K562 (cell line): Measurements from ENCODE around the gene CCDC136. TPM values are rescaled to one million over a fixed set of nuclear protein-coding genes. Genes with fewer than 3 reads are reported as not detected.

Experiments used
- ATAC-seq: fragments of 200-7000 bp; cut with Tn5 transposase; 3 replicates; pipeline ENCODE4 v1.9.1; 2020; ENCODE audit warnings: moderate library complexity
- BruUV-seq: library from RNA; stranded (reverse); fragments of 400-500 nt; replicated peaks from 2 replicates; lab custom pipeline; 2021; lab: Mats Ljungman, UMichigan
- CTCF ChIA-PET: fragments of 300-600 bp; formaldehyde crosslinking; extraction: SDS; loops from one replicate; lab custom pipeline; 2021; ENCODE audit warnings: low intra/inter-chr PET ratio; lab: Yijun Ruan, JAX
- POLR2A ChIA-PET: fragments of 300-600, 350-650 bp; sonication (Branson Sonifier 250); formaldehyde crosslinking; extraction: SDS; loops from one replicate; lab custom pipeline; 2021; ENCODE audit warnings: antibody characterized with exemption, inconsistent platforms; lab: Yijun Ruan, JAX
- DNase-seq, 4 experiments: peaks; one replicate each; pipeline versions ENCODE4 v3.0.0 to v3.0.0-alpha.2; 2011 to 2018; ENCODE audit warnings: low spot score in 3 of 4, mixed read lengths in 3 of 4; ENCODE audit errors: extremely low read depth in 1 of 4
- FAIRE-seq: peaks from 2 replicates; lab custom pipeline; 2011; peaks lifted over from hg19 to GRCh38; lab: Jason Lieb, UNC
- H2AFZ ChIP-seq: 2 replicates; pipeline ENCODE4 v1.6.0; 2011; ENCODE audit warnings: low read depth, low read length, control low read depth, inconsistent platforms
- H3K27ac ChIP-seq: fragments of 200-600 bp; 3 replicates; pipeline ENCODE4 v1.8.0; 2011; ENCODE audit warnings: low read depth, mild to moderate bottlenecking, control low read depth, inconsistent platforms, low read length, moderate library complexity, mixed read lengths; ENCODE audit errors: extremely low read depth
- H3K27me3 ChIP-seq, 2 experiments: fragments of 300-600 bp in 1 of 2; 2 replicates in 1 of 2; 3 replicates in 1 of 2; pipeline versions ENCODE4 v1.6.0 to v1.8.0; 2011; ENCODE audit warnings: inconsistent platforms in 2 of 2, low read length in 2 of 2, mild to moderate bottlenecking in 1 of 2, mixed read lengths in 1 of 2, moderate library complexity in 1 of 2; ENCODE audit not compliant: control insufficient read depth in 2 of 2, insufficient read depth in 2 of 2
- H3K36me3 ChIP-seq: fragments of 300-600 bp; 3 replicates; pipeline ENCODE4 v1.8.0; 2011; ENCODE audit warnings: mild to moderate bottlenecking, low read length, inconsistent platforms; ENCODE audit not compliant: control insufficient read depth, insufficient read depth
- H3K4me1 ChIP-seq, 2 experiments: fragments of 200-600 bp in 1 of 2; replicated peaks in 1 of 2; 2 replicates in 1 of 2; 3 replicates in 1 of 2; pipeline versions ENCODE4 v1.5.1 to v1.8.0; 2011; ENCODE audit warnings: inconsistent platforms in 2 of 2, low read length in 2 of 2, mild to moderate bottlenecking in 1 of 2, mixed read lengths in 1 of 2, moderate library complexity in 1 of 2; ENCODE audit not compliant: control insufficient read depth in 2 of 2, insufficient read depth in 2 of 2
- H3K4me2 ChIP-seq: 2 replicates; pipeline ENCODE4 v1.6.1; 2011; ENCODE audit warnings: low read length, control low read depth, inconsistent platforms, mixed read lengths; ENCODE audit not compliant: insufficient read depth
- H3K4me3 ChIP-seq: fragments of 200-600 bp; sonication (generic), shearing (Covaris generic); 2 replicates; pipeline ENCODE4 v1.5.1; 2016; ENCODE audit warnings: control low read depth, inconsistent platforms
- H3K79me2 ChIP-seq: fragments of 200-600 bp; 3 replicates; pipeline ENCODE4 v1.8.0; 2011; ENCODE audit warnings: low read length, inconsistent platforms; ENCODE audit not compliant: control insufficient read depth, insufficient read depth
- H3K9ac ChIP-seq, 2 experiments: 2 replicates each; pipeline versions ENCODE4 v1.6.0 to v1.6.1; 2011; ENCODE audit warnings: low read depth in 2 of 2, low read length in 2 of 2, control low read depth in 1 of 2, inconsistent platforms in 1 of 2, mild to moderate bottlenecking in 1 of 2, mixed read lengths in 1 of 2; ENCODE audit not compliant: insufficient read depth in 1 of 2
- H3K9me1 ChIP-seq: one replicate; pipeline ENCODE4 v1.6.0; 2011; ENCODE audit warnings: inconsistent platforms, mild to moderate bottlenecking, low read length, moderate library complexity; ENCODE audit not compliant: control insufficient read depth, insufficient read depth
- H3K9me3 ChIP-seq: replicated peaks from 2 replicates; pipeline ENCODE4 v1.5.1; 2011; ENCODE audit warnings: low read depth, low read length, inconsistent platforms; ENCODE audit not compliant: control insufficient read depth, insufficient read depth
- H4K20me1 ChIP-seq: replicated peaks from 2 replicates; pipeline ENCODE4 v1.6.1; 2011; ENCODE audit warnings: low read length, inconsistent platforms, mixed read lengths; ENCODE audit not compliant: control insufficient read depth, insufficient read depth
- C11orf30 ChIP-seq: fragments of 450-650 bp; IDR thresholded peaks from 2 replicates; pipeline ENCODE4 v1.6.1; 2016; ENCODE audit warnings: low read depth, mild to moderate bottlenecking
- HMG20A ChIP-seq: fragments of 450-650 bp; formaldehyde crosslinking; conservative IDR thresholded peaks from 2 replicates; pipeline ENCODE4 v1.4.0; 2020; ENCODE audit warnings: mild to moderate bottlenecking, mixed read lengths
- RNF2 ChIP-seq: sonication (generic); IDR thresholded peaks from 2 replicates; pipeline ENCODE4 v1.6.1; 2016
- ZBTB1 ChIP-seq: sonication (generic); formaldehyde crosslinking; IDR thresholded peaks from 2 replicates; pipeline ENCODE4 v1.8.1; 2023; ENCODE audit warnings: missing genetic modification reagents, low read depth, mild to moderate bottlenecking, borderline replicate concordance
- ZNF217 ChIP-seq: sonication (generic); formaldehyde crosslinking; IDR thresholded peaks from 2 replicates; pipeline ENCODE4 v1.8.0; 2022; ENCODE audit warnings: mild to moderate bottlenecking, missing genetic modification reagents
- ZNF431 ChIP-seq: sonication (generic); formaldehyde crosslinking; IDR thresholded peaks from 2 replicates; pipeline ENCODE4 v1.8.0; 2022; ENCODE audit warnings: mild to moderate bottlenecking, missing genetic modification reagents
- WGBS: fragments of 100-300 bp; shearing (Covaris generic); methylation state at CpG from one replicate; pipeline ENCODE4 v1.1.6; 2016; ENCODE audit warnings: low coverage, mixed read lengths; ENCODE audit not compliant: insufficient coverage; ENCODE audit errors: missing lambda C conversion rate; 5-methylcytosine and 5-hydroxymethylcytosine counted together
- in situ Hi-C: fragments of 300-500 bp; cut with MboI; formaldehyde crosslinking; loops from 4 replicates; pipeline ENCODE4 v1.15.0; 2018; ENCODE audit warnings: inconsistent platforms, mixed read lengths
- intact Hi-C: fragments of 100-400 bp; cut with micrococcal nuclease; formaldehyde crosslinking; loops from 2 replicates; pipeline ENCODE4 v1.14.2; 2022
- polyA plus RNA-seq, 8 experiments: library from polyadenylated mRNA; depleted of rRNA in 4 of 8; stranded (reverse) in 5 of 8; unstranded in 3 of 8; fragments of >200 nt; fragmentation: Nextera tagmentation in 2 of 8; fragmentation: Illumina TruSeq in 1 of 8; extraction: Ambion mirVana in 2 of 8; extraction: Trizol in 1 of 8; gene quantifications; 2 replicates each; pipeline versions ENCODE4 v1.2.1 to v1.2.3, GENCODE V29; 2011 to 2014; ENCODE audit warnings: inconsistent platforms in 1 of 8, missing spikeins in 1 of 8
- total RNA-seq, 7 experiments: library from RNA; depleted of rRNA in 6 of 7; stranded (reverse); fragments of >200 nt in 6 of 7; fragmentation: Illumina TruSeq in 2 of 7; extraction: Trizol in 2 of 7; gene quantifications; 2 replicates each; pipeline versions ENCODE4 v1.2.1 to v1.2.3, GENCODE V29; 2011 to 2021; ENCODE audit warnings: low replicate concordance in 1 of 7
- TF ChIP-seq, protein P1 (sequence below): fragments of 450-650 bp; IDR thresholded peaks from 2 replicates; pipeline ENCODE4 v1.6.1; 2016; ENCODE audit warnings: mild to moderate bottlenecking
- TF ChIP-seq, protein P2 (sequence below), 2 experiments: fragments of 450-650 bp in 1 of 2; sonication (generic) in 1 of 2; formaldehyde crosslinking in 1 of 2; IDR thresholded peaks in 1 of 2; conservative IDR thresholded peaks in 1 of 2; 2 replicates each; pipeline versions ENCODE4 v1.6.1 to v1.8.1; 2016 to 2023; ENCODE audit warnings: mild to moderate bottlenecking in 2 of 2, moderate library complexity in 2 of 2, inconsistent platforms in 1 of 2, missing genetic modification reagents in 1 of 2

The CCDC136 gene
- total and polyA plus RNA-seq, 9 of the 15 experiments (the other 6 are each of a cell fraction or from before 2014, with no cell fraction given), result 2.4 to 40.8 (median 26.5) TPM

GRCh38 chr7:128843938-128844621, 52.3 kb downstream of the CCDC136 start:
- no peak overlapping the region for H3K4me2 ChIP-seq
- intact Hi-C loops (loop anchor here (2.0 kb wide), 1 partner anchor 37 kb away; no protein-coding TSS in a partner anchor), in situ Hi-C loops (no loop called here)
- no peaks in the 10 kb centered on the region for H3K79me2 ChIP-seq
- no peak overlapping the region for H3K4me3 ChIP-seq
- H3K36me3 ChIP-seq, result peaks cover 100% of the 10 kb centered on the region; the same call in 2 of the 3 replicates
- DNase-seq (no peak), ATAC-seq (no peak), FAIRE-seq (no peak)
- H3K4me1 ChIP-seq, result peaks cover 0 to 42% of the 10 kb centered on the region in 2 experiments; a peak in 2 of 5 replicates
- peaks cover 25% of the 10 kb centered on the region for H4K20me1 ChIP-seq
- ChIA-PET CTCF (no interaction called here), POLR2A (interaction anchor here (0.7 to 4.0 kb wide), 7 partner anchors 11 to 211 kb away, joined by 3 to 31 read pairs (median 3); no protein-coding TSS in a partner anchor)
- WGBS, result 93% methylated on average over 17 of the region's 17 CpGs
- no peak for TF ChIP-seq C11orf30
- TF ChIP-seq, protein P1, sequence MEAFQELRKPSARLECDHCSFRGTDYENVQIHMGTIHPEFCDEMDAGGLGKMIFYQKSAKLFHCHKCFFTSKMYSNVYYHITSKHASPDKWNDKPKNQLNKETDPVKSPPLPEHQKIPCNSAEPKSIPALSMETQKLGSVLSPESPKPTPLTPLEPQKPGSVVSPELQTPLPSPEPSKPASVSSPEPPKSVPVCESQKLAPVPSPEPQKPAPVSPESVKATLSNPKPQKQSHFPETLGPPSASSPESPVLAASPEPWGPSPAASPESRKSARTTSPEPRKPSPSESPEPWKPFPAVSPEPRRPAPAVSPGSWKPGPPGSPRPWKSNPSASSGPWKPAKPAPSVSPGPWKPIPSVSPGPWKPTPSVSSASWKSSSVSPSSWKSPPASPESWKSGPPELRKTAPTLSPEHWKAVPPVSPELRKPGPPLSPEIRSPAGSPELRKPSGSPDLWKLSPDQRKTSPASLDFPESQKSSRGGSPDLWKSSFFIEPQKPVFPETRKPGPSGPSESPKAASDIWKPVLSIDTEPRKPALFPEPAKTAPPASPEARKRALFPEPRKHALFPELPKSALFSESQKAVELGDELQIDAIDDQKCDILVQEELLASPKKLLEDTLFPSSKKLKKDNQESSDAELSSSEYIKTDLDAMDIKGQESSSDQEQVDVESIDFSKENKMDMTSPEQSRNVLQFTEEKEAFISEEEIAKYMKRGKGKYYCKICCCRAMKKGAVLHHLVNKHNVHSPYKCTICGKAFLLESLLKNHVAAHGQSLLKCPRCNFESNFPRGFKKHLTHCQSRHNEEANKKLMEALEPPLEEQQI, result no peak
- TF ChIP-seq RNF2, result no peak
- TF ChIP-seq ZNF217 (CRISPR knock-in tag), result no peak
- no peak for TF ChIP-seq HMG20A (CRISPR knock-in tag)
- no peak for TF ChIP-seq ZBTB1 (CRISPR knock-in tag)
- TF ChIP-seq, protein P2, sequence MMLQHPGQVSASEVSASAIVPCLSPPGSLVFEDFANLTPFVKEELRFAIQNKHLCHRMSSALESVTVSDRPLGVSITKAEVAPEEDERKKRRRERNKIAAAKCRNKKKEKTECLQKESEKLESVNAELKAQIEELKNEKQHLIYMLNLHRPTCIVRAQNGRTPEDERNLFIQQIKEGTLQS (IDR thresholded peaks at IDR 0.05), result 0 out of 2 replicates have a peak, but pooled peaks have one; percentile 8
- TF ChIP-seq, protein P2 (CRISPR knock-in tag; conservative IDR thresholded peaks at IDR 0.05), result no peak
- no peak for TF ChIP-seq ZNF431
- BruUV-seq, result no TSS peak
- H3K27ac ChIP-seq, result no peak overlapping the region
- peaks cover 10% of the 10 kb centered on the region for H3K9me1 ChIP-seq
- H3K27me3 ChIP-seq, result no peaks in the 10 kb centered on the region
- no peak overlapping the region for H2AFZ ChIP-seq
- peak overlapping the region in 1 of 2 experiments; percentile 53; a peak in 1 of 4 replicates for H3K9ac ChIP-seq
- no peaks in the 10 kb centered on the region for H3K9me3 ChIP-seq
